Fibroblast of skin of left biceps (primary cell): ENCODE data around the gene CRYBA1.
"Not testable (repeated sequence)": the region's sequence is repeated elsewhere in the genome, so short reads cannot be mapped to it uniquely, and the experiment has no call there.

Source experiments
- DNase-seq, 2 experiments: peaks; one replicate each; pipeline ENCODE4 v3.0.0-alpha.2; 2013; ENCODE audit warnings: low read depth in 2 of 2

Gene CRYBA1, protein sequence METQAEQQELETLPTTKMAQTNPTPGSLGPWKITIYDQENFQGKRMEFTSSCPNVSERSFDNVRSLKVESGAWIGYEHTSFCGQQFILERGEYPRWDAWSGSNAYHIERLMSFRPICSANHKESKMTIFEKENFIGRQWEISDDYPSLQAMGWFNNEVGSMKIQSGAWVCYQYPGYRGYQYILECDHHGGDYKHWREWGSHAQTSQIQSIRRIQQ

DNA sequence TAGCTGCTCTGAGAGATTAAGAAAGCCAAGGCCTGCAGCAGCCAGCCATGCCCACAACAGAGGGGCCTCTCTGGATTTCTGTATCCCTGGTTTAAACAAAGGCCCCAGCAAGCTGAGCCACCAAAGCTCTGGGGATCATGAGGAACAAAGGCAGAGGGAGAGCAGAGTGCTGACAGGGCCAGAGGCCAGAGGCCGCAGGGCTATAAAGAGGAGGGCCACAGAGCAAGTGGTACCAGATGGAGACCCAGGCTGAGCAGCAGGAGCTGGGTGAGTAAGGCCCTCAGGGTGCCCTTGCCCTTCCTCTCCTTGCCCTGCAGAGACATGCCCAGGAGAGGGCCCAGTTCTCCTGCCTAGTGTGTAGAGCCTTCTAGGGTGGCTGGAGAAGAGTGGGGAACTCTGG, at the start of gene CRYBA1:
TSS of gene CRYBA1 (plus strand) at position 232 of the 400 bp plus-strand sequence. CDS start at position 237, 5 bp downstream.
- DNase-seq = no peak

GRCh38 chr17:29197516-29198272, 49.0 kb upstream of the CRYBA1 start:
- no peak for DNase-seq

DNA sequence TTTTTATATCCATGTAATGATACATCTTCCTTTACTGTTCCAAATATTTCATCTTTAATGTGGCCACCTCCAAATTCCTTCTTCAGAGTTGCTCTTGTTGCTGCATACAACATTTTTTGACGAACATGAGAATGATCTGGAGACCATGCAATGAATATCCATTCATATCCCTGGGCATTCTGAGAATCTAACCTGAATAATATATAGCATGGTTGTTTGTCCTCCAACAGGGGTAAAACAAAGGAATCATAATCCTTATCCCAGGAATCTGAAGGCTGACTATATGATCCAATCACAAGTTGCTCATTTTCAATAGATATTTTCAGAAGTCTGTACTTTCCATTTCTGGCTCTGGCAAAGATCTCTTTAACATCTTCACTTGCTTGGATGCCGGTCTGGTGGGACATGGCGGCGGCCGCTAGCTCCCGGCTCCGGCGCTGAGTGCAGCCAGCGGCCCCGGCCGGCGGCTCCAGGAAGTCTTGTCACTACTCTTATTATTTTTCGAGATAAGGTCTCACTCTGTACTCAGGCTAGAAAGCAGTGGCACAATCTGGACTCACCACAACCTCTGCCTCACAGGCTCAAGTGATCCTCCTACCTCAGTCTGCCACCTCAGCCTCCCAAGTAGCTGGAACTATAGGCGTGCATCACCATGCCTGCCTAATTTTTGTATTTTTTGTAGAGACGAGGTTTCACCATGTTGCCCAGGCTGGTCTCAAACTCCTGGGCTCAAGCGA, 42.4 kb upstream of the CRYBA1 start:
- not testable (repeated sequence) for DNase-seq

- DNase-seq = no peak
Measured at GRCh38 chr17:29205047-29205446, 41.6 kb upstream of the CRYBA1 start.

DNA sequence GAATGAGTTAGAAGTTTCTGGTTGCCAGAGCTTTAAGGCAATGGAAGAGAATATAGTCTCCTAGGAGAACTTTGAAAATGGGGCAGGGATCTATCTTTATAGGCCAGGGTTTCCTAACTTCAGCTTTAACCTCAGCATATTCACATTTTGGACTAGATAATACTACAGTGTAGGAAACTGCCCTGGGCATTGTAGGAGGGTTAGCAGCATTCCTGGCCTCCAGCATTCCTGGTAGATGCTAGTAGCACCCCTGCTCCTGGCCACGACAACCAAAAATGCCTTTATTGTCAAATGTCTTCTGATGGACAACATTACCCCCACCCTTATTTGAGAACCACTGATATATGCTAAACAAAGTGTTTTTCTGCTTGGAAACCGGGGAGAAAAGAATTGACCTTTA, 38.7 kb upstream of the CRYBA1 start:
- no peak for DNase-seq

DNA sequence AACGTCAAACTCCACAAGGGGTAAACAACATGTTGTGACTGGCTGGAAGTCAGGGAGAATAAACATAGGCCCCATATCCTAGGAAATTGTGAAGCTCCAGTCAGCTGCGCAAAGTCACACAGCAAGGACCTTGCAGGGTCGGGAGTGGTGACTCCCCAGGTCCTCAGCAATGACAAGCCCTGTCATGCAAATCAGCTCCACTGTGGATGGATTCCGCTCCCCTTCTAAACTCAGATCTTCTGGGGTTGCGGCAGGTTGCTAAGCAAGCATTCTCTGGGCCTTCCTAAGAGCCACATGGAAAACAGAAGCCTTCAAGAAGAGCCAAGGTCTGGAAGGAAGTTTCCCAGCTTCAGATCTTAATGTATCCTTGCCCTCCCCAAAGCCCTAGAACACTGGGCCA, 37.6 kb upstream of the CRYBA1 start:
- DNase-seq = no peak

GRCh38 chr17:29210879-29211278, 35.8 kb upstream of the CRYBA1 start:
- no peak for DNase-seq

GRCh38 chr17:29212094-29212631, 34.5 kb upstream of the CRYBA1 start:
- no peak for DNase-seq

DNA sequence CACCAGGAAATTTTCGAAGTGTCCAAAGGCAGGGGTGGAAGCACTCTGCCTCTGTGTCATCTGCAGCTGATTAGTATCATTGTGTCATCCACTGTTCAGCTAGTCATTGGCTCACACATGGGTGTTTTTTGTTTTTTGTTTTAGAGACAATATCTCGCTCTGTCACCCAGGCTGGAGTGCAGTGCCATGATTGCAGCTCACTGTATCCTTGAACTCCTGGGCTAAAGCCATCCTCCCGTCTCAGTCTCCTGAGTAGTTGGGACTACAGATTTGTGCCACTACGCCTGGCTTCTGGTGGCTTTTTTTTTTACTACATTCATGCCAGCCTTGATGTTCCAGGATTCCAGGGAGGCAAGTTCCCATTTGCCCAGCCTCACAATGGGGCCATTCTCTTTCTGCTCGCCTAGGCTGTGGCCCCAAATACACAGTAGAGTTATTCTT, 34.0 kb upstream of the CRYBA1 start:
- DNase-seq = no peak

DNA sequence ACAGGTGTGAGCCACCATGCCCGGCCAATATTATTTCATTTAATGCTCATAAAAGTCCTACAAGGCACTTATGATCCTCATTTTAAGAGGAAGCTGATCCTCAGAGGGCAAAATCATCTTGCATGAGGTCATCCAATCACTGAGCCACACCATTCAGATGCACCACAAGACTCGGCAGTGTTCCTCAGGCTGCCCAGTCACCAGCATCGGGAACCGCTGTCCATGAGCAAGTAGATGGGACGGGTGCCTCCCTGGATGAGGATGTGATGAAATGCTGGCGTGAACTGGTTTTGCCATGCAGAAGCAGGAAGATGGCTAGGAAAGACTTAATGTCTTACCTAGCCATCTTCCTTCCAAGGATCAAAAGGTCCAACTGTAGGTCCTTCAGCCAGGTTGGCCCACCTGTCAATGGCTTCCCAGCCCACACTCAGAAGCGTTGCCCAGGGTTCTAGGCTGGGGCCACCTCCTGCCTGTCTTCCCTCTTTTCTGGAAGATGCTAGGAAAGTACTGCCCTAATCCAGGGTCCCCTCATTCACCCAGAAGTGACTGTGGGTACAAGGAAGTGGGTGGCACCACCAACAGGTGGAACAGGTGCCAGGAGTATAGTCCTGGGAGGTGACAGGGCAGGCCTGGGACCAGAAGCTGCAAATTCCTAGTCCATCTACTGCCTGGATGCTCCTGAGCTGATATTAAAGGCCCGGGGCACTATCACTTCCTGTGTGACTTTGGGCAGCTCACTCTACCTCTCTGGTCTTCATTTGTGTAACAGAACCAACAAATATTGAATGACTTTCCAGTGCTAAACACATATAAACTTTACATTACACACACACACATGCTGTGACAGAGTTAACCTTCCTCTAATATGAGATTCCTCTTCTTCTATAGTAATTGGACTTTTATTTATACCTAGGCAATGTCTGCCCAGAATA, 32.2 kb upstream of the CRYBA1 start:
- DNase-seq = no peak

- no peak for DNase-seq
Measured at GRCh38 chr17:29215174-29215573, 31.5 kb upstream of the CRYBA1 start.

DNA sequence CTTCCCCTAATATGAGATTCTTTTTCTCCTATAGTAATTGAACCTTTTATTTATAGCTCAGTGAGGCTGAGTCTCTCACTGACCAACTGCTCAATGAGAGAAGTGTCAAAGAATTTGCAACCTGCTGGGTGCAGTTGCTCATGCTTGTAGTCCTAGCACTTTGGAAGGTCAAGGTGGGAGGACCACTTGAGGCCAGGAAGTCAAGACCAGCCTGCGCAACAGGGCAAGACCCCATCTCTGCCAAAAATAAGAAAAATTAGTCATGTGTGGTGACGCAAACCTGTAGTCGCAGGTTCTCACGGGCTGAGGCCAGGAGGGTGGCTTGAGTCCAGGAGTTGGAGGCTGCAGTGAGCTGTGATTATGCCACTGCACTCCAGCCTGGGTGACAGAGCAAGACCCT, 30.9 kb upstream of the CRYBA1 start:
- DNase-seq = no peak

DNA sequence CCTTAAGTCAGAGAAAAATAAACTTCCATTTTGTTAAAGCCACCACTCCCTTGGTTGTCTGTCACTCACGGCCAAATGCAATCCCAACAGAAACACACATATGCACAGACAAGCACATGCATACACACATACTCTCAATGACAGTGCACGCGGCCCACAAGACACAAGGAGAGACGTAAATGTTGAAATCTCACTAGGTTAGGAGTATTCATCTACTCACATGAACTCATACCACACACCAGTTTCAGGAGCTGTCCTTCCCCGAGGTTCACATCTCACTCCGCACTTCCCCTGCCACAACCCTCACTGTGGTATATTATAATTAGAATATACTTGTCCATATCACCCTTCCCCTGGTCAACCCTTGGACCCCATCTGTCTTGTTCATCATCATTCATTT, 30.5 kb upstream of the CRYBA1 start:
- DNase-seq = no peak

DNA sequence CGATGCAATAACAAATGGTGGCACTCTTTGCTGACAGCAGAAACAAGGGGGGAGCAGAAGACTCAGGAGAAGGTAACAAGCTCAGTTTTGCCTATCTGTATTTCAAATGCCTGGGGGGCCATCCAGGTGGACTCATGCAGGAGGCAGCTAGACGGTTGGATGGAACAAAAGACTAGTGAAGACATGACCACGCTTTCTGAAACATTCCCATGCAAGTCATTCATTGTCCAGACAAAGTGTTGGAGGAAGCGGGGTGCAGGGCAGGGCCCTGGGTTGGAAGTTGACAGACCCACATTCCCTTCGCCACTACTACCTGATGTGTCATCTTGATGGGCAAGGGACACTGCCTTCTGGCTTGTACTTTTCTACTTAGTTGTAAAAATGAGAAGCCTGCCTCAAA, 29.8 kb upstream of the CRYBA1 start:
- no peak for DNase-seq

GRCh38 chr17:29219378-29220047, 27.1 kb upstream of the CRYBA1 start:
- peak; percentile 45 to 49 for DNase-seq

DNA sequence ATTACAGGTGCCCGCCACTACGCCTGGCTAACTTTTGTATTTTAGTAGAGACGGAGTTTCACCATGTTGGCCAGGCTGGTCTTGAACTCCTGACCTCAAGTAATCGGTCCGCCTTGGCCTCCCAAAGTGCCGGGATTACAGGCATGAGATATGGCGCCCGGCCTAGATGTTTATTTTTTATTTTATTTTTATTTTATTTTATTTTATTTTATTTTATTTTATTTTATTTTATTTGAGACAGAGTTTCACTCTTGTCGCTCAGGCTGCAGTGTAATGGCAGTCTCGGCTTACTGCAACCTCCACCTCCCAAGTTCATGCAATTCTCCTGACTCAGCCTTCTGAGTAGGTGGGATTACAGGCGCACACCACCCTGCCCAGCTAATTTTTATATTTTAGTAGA, 25.3 kb upstream of the CRYBA1 start:
- DNase-seq = not testable (repeated sequence)

DNA sequence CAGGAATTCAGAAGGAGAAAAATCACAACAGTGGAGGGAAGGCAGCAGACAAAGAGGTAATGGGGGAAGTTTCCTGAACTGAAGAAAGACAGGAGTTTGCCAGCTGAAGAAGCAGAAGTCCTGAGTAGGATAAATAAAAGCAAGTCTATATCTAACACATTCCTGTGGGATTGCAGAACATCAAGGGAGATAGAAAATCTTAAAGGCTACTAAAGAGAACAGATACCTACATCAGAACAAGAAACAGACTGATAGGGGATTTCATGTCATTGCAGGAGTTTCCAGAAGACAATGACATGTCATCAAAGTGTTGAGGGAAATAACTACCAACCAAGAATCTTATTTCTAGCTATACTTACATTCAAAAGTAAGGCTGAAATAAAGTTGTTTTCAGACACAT, 21.3 kb upstream of the CRYBA1 start:
- DNase-seq = no peak

GRCh38 chr17:29233301-29233700, 13.4 kb upstream of the CRYBA1 start:
- no peak for DNase-seq

GRCh38 chr17:29234972-29235371, 11.7 kb upstream of the CRYBA1 start:
- not testable (repeated sequence) for DNase-seq

GRCh38 chr17:29235904-29236303, 10.8 kb upstream of the CRYBA1 start:
- no peak for DNase-seq
